Measurements from ENCODE around the gene NHSL2.

The NHSL2 gene

DNA sequence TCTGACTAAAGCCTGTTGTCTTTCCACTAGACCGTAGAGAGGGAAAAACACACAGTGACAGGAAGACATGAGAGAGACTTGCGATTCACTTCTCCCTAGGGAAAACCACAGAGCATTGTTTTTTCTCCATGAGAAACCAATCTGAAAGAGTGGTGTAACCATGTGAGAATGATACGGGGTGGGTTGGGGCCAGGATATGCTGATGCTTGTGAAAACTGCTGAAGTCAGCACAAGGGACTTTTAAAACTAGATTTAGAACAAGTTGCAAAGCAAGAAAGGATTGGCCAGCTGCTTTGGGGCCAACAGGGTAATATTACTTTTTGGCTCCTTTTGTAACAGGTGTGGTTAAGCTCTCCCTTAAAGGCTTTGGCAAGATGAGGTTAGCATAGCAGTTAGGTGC, 66.1 kb downstream of the NHSL2 start:
- Histone ChIP-seq H3K79me2 (ENCODE audit: insufficient read depth, low read length) (no peaks in the 10 kb centered on the region), H3K36me3 (ENCODE audit: insufficient read depth, low read length) (no peaks in the 10 kb centered on the region), H3K4me3 (ENCODE audit: low read depth in 1 of 2, low read length in 2 of 2) (no peak overlapping the region), H3K9me3 (ENCODE audit: insufficient read depth, low read length, severe bottlenecking) (no peaks in the 10 kb centered on the region), H3K27ac (ENCODE audit: low read length) (no peak overlapping the region), H3K4me1 (ENCODE audit: insufficient read depth, low read length) (no peaks in the 10 kb centered on the region), H2AFZ (ENCODE audit: low read depth, low read length) (no peak overlapping the region), H3K4me2 (ENCODE audit: insufficient read depth, low read length) (no peak overlapping the region), H3K9ac (ENCODE audit: low read depth, low read length) (no peak overlapping the region), H3K27me3 (ENCODE audit: insufficient read depth, low read length, poor library complexity) (no peaks in the 10 kb centered on the region), H4K20me1 (ENCODE audit: insufficient read depth, low read length) (no peaks in the 10 kb centered on the region)
- TF ChIP-seq EZH2 (IDR thresholded peaks at IDR 0.05; ENCODE audit: borderline replicate concordance, low read depth, low read length, severe bottlenecking): no peak
- no peak for DNase-seq
- ATAC-seq (ENCODE audit: insufficient read depth, low read depth): no peak

DNA sequence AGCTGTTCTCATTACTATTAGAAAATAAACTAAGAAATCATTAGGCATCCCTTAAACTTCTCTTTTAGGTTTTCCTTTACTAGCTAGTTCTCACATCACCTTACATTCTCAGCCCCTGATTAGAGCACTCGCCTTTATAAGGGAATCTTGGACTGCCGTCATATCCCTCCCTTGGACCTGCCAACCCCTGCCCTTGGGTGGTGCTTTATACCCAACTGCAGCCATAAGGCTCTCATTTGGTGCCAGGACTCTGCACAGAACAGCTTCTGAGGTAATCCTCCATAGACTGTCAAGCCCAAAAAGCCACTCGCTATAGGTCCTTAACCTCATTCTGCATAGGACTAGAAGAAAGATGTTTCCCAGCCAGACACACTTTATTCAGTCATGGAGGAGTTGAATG, 67.5 kb downstream of the NHSL2 start:
- no peak overlapping the region for H3K4me2 ChIP-seq (ENCODE audit: insufficient read depth, low read length)
- no peak for ATAC-seq (ENCODE audit: insufficient read depth, low read depth)
- TF ChIP-seq CTCF (IDR thresholded peaks at IDR 0.05; ENCODE audit: borderline replicate concordance, extremely low read depth, low read length, poor library complexity, severe bottlenecking): no peak
- no peak for TF ChIP-seq EZH2 (IDR thresholded peaks at IDR 0.05; ENCODE audit: borderline replicate concordance, low read depth, low read length, severe bottlenecking)
- H2AFZ ChIP-seq (ENCODE audit: low read depth, low read length): no peak overlapping the region
- H3K4me1 ChIP-seq (ENCODE audit: insufficient read depth, low read length): no peaks in the 10 kb centered on the region
- no peak overlapping the region for H3K27ac ChIP-seq (ENCODE audit: low read length)
- no peaks in the 10 kb centered on the region for H3K79me2 ChIP-seq (ENCODE audit: insufficient read depth, low read length)
- H3K9ac ChIP-seq (ENCODE audit: low read depth, low read length): no peak overlapping the region
- no peak for DNase-seq
- no peak overlapping the region for H3K4me3 ChIP-seq (ENCODE audit: low read depth in 1 of 2, low read length in 2 of 2)
- no peaks in the 10 kb centered on the region for H3K9me3 ChIP-seq (ENCODE audit: insufficient read depth, low read length, severe bottlenecking)
- H3K36me3 ChIP-seq (ENCODE audit: insufficient read depth, low read length): no peaks in the 10 kb centered on the region
- no peaks in the 10 kb centered on the region for H4K20me1 ChIP-seq (ENCODE audit: insufficient read depth, low read length)
- H3K27me3 ChIP-seq (ENCODE audit: insufficient read depth, low read length, poor library complexity): no peaks in the 10 kb centered on the region

DNA sequence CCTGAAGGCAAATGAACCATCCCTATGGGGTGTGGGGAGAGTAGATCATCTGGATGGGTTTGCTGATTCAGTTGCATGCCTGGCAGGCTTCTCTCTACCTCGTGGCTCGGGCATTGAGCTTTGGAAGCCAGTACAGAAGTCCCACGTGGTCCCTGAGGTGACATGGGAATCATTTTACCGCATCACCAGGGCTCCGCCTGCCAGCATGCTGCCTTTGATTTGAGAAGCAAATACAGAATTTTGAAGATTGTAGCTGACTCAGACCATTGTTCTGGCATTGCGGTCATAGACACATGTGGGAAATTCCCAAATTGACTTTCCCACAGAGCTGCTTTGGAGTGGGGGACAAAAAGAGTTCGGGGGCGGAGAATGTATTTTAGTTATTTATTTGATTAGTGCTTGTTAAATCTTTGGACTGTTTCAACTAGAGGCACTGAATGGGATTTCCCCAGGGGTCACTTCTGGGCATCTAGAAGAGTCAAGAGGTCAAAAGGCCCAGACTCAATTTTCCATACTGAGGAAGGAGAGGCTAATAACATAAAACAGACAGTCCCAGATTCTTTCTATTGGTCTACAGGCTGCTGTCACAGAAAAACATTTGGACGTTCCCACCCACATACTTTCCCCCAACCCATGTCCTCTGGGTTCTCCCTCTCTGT, 79.3 kb downstream of the NHSL2 start:
- no peak overlapping the region for H3K4me3 ChIP-seq (ENCODE audit: low read depth in 1 of 2, low read length in 2 of 2)
- H3K9me3 ChIP-seq (ENCODE audit: insufficient read depth, low read length, severe bottlenecking): no peaks in the 10 kb centered on the region
- no peak overlapping the region for H3K27ac ChIP-seq (ENCODE audit: low read length)
- no peaks in the 10 kb centered on the region for H3K79me2 ChIP-seq (ENCODE audit: insufficient read depth, low read length)
- H4K20me1 ChIP-seq (ENCODE audit: insufficient read depth, low read length): no peaks in the 10 kb centered on the region
- H3K4me1 ChIP-seq (ENCODE audit: insufficient read depth, low read length): no peaks in the 10 kb centered on the region
- TF ChIP-seq CTCF (IDR thresholded peaks at IDR 0.05; ENCODE audit: borderline replicate concordance, extremely low read depth, low read length, poor library complexity, severe bottlenecking): no peak
- TF ChIP-seq EZH2 (IDR thresholded peaks at IDR 0.05; ENCODE audit: borderline replicate concordance, low read depth, low read length, severe bottlenecking): no peak
- no peaks in the 10 kb centered on the region for H3K36me3 ChIP-seq (ENCODE audit: insufficient read depth, low read length)
- H3K9ac ChIP-seq (ENCODE audit: low read depth, low read length): no peak overlapping the region
- peaks cover 3% of the 10 kb centered on the region for H3K27me3 ChIP-seq (ENCODE audit: insufficient read depth, low read length, poor library complexity)
- ATAC-seq (ENCODE audit: insufficient read depth, low read depth) (no peak), DNase-seq (no peak)
- H3K4me2 ChIP-seq (ENCODE audit: insufficient read depth, low read length): no peak overlapping the region
- no peak overlapping the region for H2AFZ ChIP-seq (ENCODE audit: low read depth, low read length)

DNA sequence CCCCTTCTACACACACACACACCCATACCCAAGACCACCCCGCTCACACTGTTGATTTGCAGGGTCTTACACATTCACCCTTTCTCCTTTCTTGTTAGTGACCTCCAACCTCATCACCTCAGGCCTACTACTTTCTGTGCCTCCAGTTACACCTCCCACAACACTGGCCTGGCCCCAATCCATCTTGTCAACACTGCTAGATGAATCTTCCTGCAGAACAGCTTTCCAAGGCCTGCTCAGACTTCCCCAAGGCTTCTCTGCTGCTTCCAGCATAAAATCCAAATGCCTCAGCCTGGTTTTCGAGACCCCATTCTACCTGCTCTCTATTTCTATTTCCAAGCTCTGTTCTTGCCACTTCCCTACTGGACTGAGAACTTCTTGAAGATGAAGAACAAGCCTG, 79.9 kb downstream of the NHSL2 start:
- H3K4me3 ChIP-seq (ENCODE audit: low read depth in 1 of 2, low read length in 2 of 2): no peak overlapping the region
- no peaks in the 10 kb centered on the region for H3K36me3 ChIP-seq (ENCODE audit: insufficient read depth, low read length)
- H3K9me3 ChIP-seq (ENCODE audit: insufficient read depth, low read length, severe bottlenecking): no peaks in the 10 kb centered on the region
- ATAC-seq (ENCODE audit: insufficient read depth, low read depth) (no peak), DNase-seq (no peak)
- no peaks in the 10 kb centered on the region for H3K79me2 ChIP-seq (ENCODE audit: insufficient read depth, low read length)
- H3K9ac ChIP-seq (ENCODE audit: low read depth, low read length): no peak overlapping the region
- no peak overlapping the region for H2AFZ ChIP-seq (ENCODE audit: low read depth, low read length)
- no peak overlapping the region for H3K4me2 ChIP-seq (ENCODE audit: insufficient read depth, low read length)
- H4K20me1 ChIP-seq (ENCODE audit: insufficient read depth, low read length): no peaks in the 10 kb centered on the region
- TF ChIP-seq CTCF (IDR thresholded peaks at IDR 0.05; ENCODE audit: borderline replicate concordance, extremely low read depth, low read length, poor library complexity, severe bottlenecking): no peak
- no peak for TF ChIP-seq EZH2 (IDR thresholded peaks at IDR 0.05; ENCODE audit: borderline replicate concordance, low read depth, low read length, severe bottlenecking)
- H3K4me1 ChIP-seq (ENCODE audit: insufficient read depth, low read length): no peaks in the 10 kb centered on the region
- H3K27ac ChIP-seq (ENCODE audit: low read length): no peak overlapping the region
- H3K27me3 ChIP-seq (ENCODE audit: insufficient read depth, low read length, poor library complexity): peaks cover 3% of the 10 kb centered on the region

Data from DND-41 (cell line).